Activated naive CD8-positive, alpha-beta T cell treated with anti-CD3 and anti-CD28 coated beads for 36 hours (primary cell): ENCODE results near the gene SCNN1B. TPM values are rescaled to one million over a fixed set of nuclear protein-coding genes. Genes with fewer than 3 reads are reported as not detected.
"Not testable (repeated sequence)": the region's sequence is repeated elsewhere in the genome, so short reads cannot be mapped to it uniquely, and the experiment has no call there.

Source experiments
- DNase-seq: peaks from one replicate; pipeline ENCODE4 v3.0.0; 2021
- H3K27ac Mint-ChIP-seq: one replicate; pipeline ENCODE4 v1.8.0; 2022; ENCODE audit warnings: mild to moderate bottlenecking, moderate library complexity, mixed read lengths
- H3K27me3 Mint-ChIP-seq: one replicate; pipeline ENCODE4 v1.8.0; 2022; ENCODE audit warnings: mild to moderate bottlenecking, mixed read lengths
- H3K36me3 Mint-ChIP-seq: one replicate; pipeline ENCODE4 v1.8.0; 2021; ENCODE audit warnings: mild to moderate bottlenecking, mixed read lengths
- H3K4me1 Mint-ChIP-seq: one replicate; pipeline ENCODE4 v1.8.0; 2021; ENCODE audit warnings: mixed read lengths
- H3K4me3 Mint-ChIP-seq: one replicate; pipeline ENCODE4 v1.8.0; 2022; ENCODE audit warnings: mild to moderate bottlenecking, moderate library complexity, mixed read lengths
- H3K9me3 Mint-ChIP-seq: one replicate; pipeline ENCODE4 v1.8.0; 2022; ENCODE audit warnings: mixed read lengths
- total RNA-seq, 2 experiments: library from RNA; stranded (reverse); gene quantifications; one replicate each; pipeline ENCODE4 v1.2.3, GENCODE V29; 2021

The SCNN1B gene
- total RNA-seq, 2 experiments from 2014 or later = not detected

GRCh38 chr16:23345237-23345636 lies 43.1 kb downstream of the SCNN1B start:
- Mint-ChIP-seq H3K36me3 (no peaks in the 10 kb centered on the region), H3K9me3 (no peaks in the 10 kb centered on the region), H3K27me3 (peaks cover 17% of the 10 kb centered on the region), H3K4me3 (no peak overlapping the region), H3K27ac (no peak overlapping the region), H3K4me1 (no peaks in the 10 kb centered on the region)
- DNase-seq = no peak

GRCh38 chr16:23348579-23349469 lies 46.7 kb downstream of the SCNN1B start:
- H3K9me3 Mint-ChIP-seq = no peaks in the 10 kb centered on the region
- H3K27ac Mint-ChIP-seq = no peak overlapping the region
- H3K4me3 Mint-ChIP-seq = no peak overlapping the region
- DNase-seq = no peak
- no peaks in the 10 kb centered on the region for H3K36me3 Mint-ChIP-seq
- no peaks in the 10 kb centered on the region for H3K4me1 Mint-ChIP-seq
- peaks cover 3% of the 10 kb centered on the region for H3K27me3 Mint-ChIP-seq

GRCh38 chr16:23351360-23351759 lies 49.3 kb downstream of the SCNN1B start:
- Mint-ChIP-seq H3K9me3 (no peaks in the 10 kb centered on the region), H3K27ac (no peak overlapping the region), H3K27me3 (peaks cover 8% of the 10 kb centered on the region), H3K36me3 (no peaks in the 10 kb centered on the region), H3K4me1 (no peaks in the 10 kb centered on the region), H3K4me3 (no peak overlapping the region)
- DNase-seq = no peak

- Mint-ChIP-seq H3K4me1 (no peaks in the 10 kb centered on the region), H3K27ac (no peak overlapping the region), H3K27me3 (peaks cover 4% of the 10 kb centered on the region), H3K9me3 (no peaks in the 10 kb centered on the region), H3K36me3 (no peaks in the 10 kb centered on the region), H3K4me3 (no peak overlapping the region)
- DNase-seq = no peak
These were observed 51.3 kb downstream of the SCNN1B start for GRCh38 chr16:23353440-23353839.

GRCh38 chr16:23354246-23354645 lies 52.1 kb downstream of the SCNN1B start:
- Mint-ChIP-seq H3K27ac (no peak overlapping the region), H3K27me3 (peaks cover 6% of the 10 kb centered on the region), H3K4me3 (no peak overlapping the region), H3K36me3 (no peaks in the 10 kb centered on the region), H3K4me1 (no peaks in the 10 kb centered on the region), H3K9me3 (no peaks in the 10 kb centered on the region)
- DNase-seq = no peak

GRCh38 chr16:23355106-23355670 lies 53.1 kb downstream of the SCNN1B start:
- H3K27me3 Mint-ChIP-seq = peaks cover 10% of the 10 kb centered on the region
- no peak overlapping the region for H3K27ac Mint-ChIP-seq
- no peaks in the 10 kb centered on the region for H3K9me3 Mint-ChIP-seq
- H3K4me1 Mint-ChIP-seq = no peaks in the 10 kb centered on the region
- no peak for DNase-seq
- no peak overlapping the region for H3K4me3 Mint-ChIP-seq
- H3K36me3 Mint-ChIP-seq = no peaks in the 10 kb centered on the region

- Mint-ChIP-seq H3K36me3 (no peaks in the 10 kb centered on the region), H3K27ac (no peak overlapping the region), H3K4me1 (no peaks in the 10 kb centered on the region), H3K4me3 (no peak overlapping the region), H3K9me3 (no peaks in the 10 kb centered on the region), H3K27me3 (peaks cover 10% of the 10 kb centered on the region)
- DNase-seq = no peak
These were observed 54.8 kb downstream of the SCNN1B start for GRCh38 chr16:23356941-23357340.

GRCh38 chr16:23357761-23358290 lies 55.7 kb downstream of the SCNN1B start:
- Mint-ChIP-seq H3K36me3 (no peaks in the 10 kb centered on the region), H3K27me3 (peaks cover 10% of the 10 kb centered on the region), H3K9me3 (no peaks in the 10 kb centered on the region), H3K4me1 (no peaks in the 10 kb centered on the region), H3K27ac (no peak overlapping the region), H3K4me3 (no peak overlapping the region)
- no peak for DNase-seq

- DNase-seq = no peak
- H3K4me3 Mint-ChIP-seq = no peak overlapping the region
- no peaks in the 10 kb centered on the region for H3K9me3 Mint-ChIP-seq
- H3K27ac Mint-ChIP-seq = no peak overlapping the region
- H3K36me3 Mint-ChIP-seq = no peaks in the 10 kb centered on the region
- H3K4me1 Mint-ChIP-seq = no peaks in the 10 kb centered on the region
- H3K27me3 Mint-ChIP-seq = peaks cover 10% of the 10 kb centered on the region
These were observed 57.1 kb downstream of the SCNN1B start for GRCh38 chr16:23359092-23359760.

- no peak overlapping the region for H3K27ac Mint-ChIP-seq
- H3K4me3 Mint-ChIP-seq = no peak overlapping the region
- peaks cover 11% of the 10 kb centered on the region for H3K4me1 Mint-ChIP-seq
- DNase-seq = no peak
- peaks cover 6% of the 10 kb centered on the region for H3K27me3 Mint-ChIP-seq
- H3K36me3 Mint-ChIP-seq = no peaks in the 10 kb centered on the region
- H3K9me3 Mint-ChIP-seq = no peaks in the 10 kb centered on the region
These were observed 60.6 kb downstream of the SCNN1B start for GRCh38 chr16:23362460-23363317.

GRCh38 chr16:23365602-23366240 lies 63.6 kb downstream of the SCNN1B start:
- peak; percentile 16 for DNase-seq
- Mint-ChIP-seq H3K9me3 (no peaks in the 10 kb centered on the region), H3K27ac (no peak overlapping the region), H3K4me1 (peaks cover 11% of the 10 kb centered on the region), H3K36me3 (no peaks in the 10 kb centered on the region), H3K4me3 (no peak overlapping the region), H3K27me3 (no peaks in the 10 kb centered on the region)

GRCh38 chr16:23366341-23366740 lies 64.2 kb downstream of the SCNN1B start:
- not testable (repeated sequence) for H3K4me3 Mint-ChIP-seq, H3K36me3 Mint-ChIP-seq, H3K27ac Mint-ChIP-seq, DNase-seq, H3K27me3 Mint-ChIP-seq, H3K9me3 Mint-ChIP-seq
- peaks cover 11% of the 10 kb centered on the region for H3K4me1 Mint-ChIP-seq

GRCh38 chr16:23367564-23367963 lies 65.5 kb downstream of the SCNN1B start:
- Mint-ChIP-seq H3K27me3 (no peaks in the 10 kb centered on the region), H3K27ac (no peak overlapping the region), H3K4me1 (peaks cover 11% of the 10 kb centered on the region), H3K36me3 (no peaks in the 10 kb centered on the region), H3K4me3 (no peak overlapping the region), H3K9me3 (no peaks in the 10 kb centered on the region)
- DNase-seq = no peak

- DNase-seq = no peak
- H3K9me3 Mint-ChIP-seq = no peaks in the 10 kb centered on the region
- peaks cover 11% of the 10 kb centered on the region for H3K4me1 Mint-ChIP-seq
- no peaks in the 10 kb centered on the region for H3K36me3 Mint-ChIP-seq
- no peak overlapping the region for H3K27ac Mint-ChIP-seq
- H3K27me3 Mint-ChIP-seq = no peaks in the 10 kb centered on the region
- H3K4me3 Mint-ChIP-seq = no peak overlapping the region
These were observed 65.9 kb downstream of the SCNN1B start for GRCh38 chr16:23367988-23368387.
